ENCODE data around the gene ADAMTS17.

ADAMTS17 gene

GRCh38 chr15:100338971-100339444 is 2.8 kb downstream of the ADAMTS17 start:
- no peak overlapping the region for H3K9ac ChIP-seq (ENCODE audit: low read depth, low read length)
- peaks cover 4% of the 10 kb centered on the region for H3K4me1 ChIP-seq (ENCODE audit: control insufficient read depth, insufficient read depth, low read length)
- H3K9me3 ChIP-seq (replicated peaks; ENCODE audit: low read length), result no peaks in the 10 kb centered on the region
- H3K27me3 ChIP-seq (ENCODE audit: control insufficient read depth, insufficient read depth, low read length), result peaks cover 31% of the 10 kb centered on the region
- H3K4me3 ChIP-seq (ENCODE audit: low read length), result no peak overlapping the region
- H3K4me2 ChIP-seq (ENCODE audit: low read length), result no peak overlapping the region
- no peaks in the 10 kb centered on the region for H3K36me3 ChIP-seq (ENCODE audit: insufficient read depth, low read length)

GRCh38 chr15:100338247-100338646 is 3.5 kb downstream of the ADAMTS17 start:
- Histone ChIP-seq H3K27me3 (ENCODE audit: control insufficient read depth, insufficient read depth, low read length) (peaks cover 28% of the 10 kb centered on the region), H3K4me1 (ENCODE audit: control insufficient read depth, insufficient read depth, low read length) (peaks cover 4% of the 10 kb centered on the region), H3K36me3 (ENCODE audit: insufficient read depth, low read length) (no peaks in the 10 kb centered on the region), H3K9ac (ENCODE audit: low read depth, low read length) (no peak overlapping the region), H3K4me2 (ENCODE audit: low read length) (no peak overlapping the region), H3K4me3 (ENCODE audit: low read length) (no peak overlapping the region), H3K9me3 (replicated peaks; ENCODE audit: low read length) (no peaks in the 10 kb centered on the region)

GRCh38 chr15:100337096-100338044 is 4.4 kb downstream of the ADAMTS17 start:
- H3K27me3 ChIP-seq (ENCODE audit: control insufficient read depth, insufficient read depth, low read length), result peaks cover 21% of the 10 kb centered on the region
- peaks cover 4% of the 10 kb centered on the region for H3K4me1 ChIP-seq (ENCODE audit: control insufficient read depth, insufficient read depth, low read length)
- H3K4me3 ChIP-seq (ENCODE audit: low read length), result no peak overlapping the region

GRCh38 chr15:100336061-100336460 is 5.7 kb downstream of the ADAMTS17 start:
- peaks cover 17% of the 10 kb centered on the region for H3K27me3 ChIP-seq (ENCODE audit: control insufficient read depth, insufficient read depth, low read length)
- no peaks in the 10 kb centered on the region for H3K36me3 ChIP-seq (ENCODE audit: insufficient read depth, low read length)
- no peak overlapping the region for H3K9ac ChIP-seq (ENCODE audit: low read depth, low read length)
- no peak overlapping the region for H3K4me2 ChIP-seq (ENCODE audit: low read length)
- H3K4me1 ChIP-seq (ENCODE audit: control insufficient read depth, insufficient read depth, low read length), result no peaks in the 10 kb centered on the region
- H3K9me3 ChIP-seq (replicated peaks; ENCODE audit: low read length), result no peaks in the 10 kb centered on the region
- H3K4me3 ChIP-seq (ENCODE audit: low read length), result no peak overlapping the region

More at GRCh38 chr15:100337096-100338044, 4.4 kb downstream of the ADAMTS17 start:
- Histone ChIP-seq H3K9me3 (replicated peaks; ENCODE audit: low read length) (no peaks in the 10 kb centered on the region), H3K9ac (ENCODE audit: low read depth, low read length) (no peak overlapping the region), H3K4me2 (ENCODE audit: low read length) (no peak overlapping the region), H3K36me3 (ENCODE audit: insufficient read depth, low read length) (no peaks in the 10 kb centered on the region)

- peaks cover 13% of the 10 kb centered on the region for H3K27me3 ChIP-seq (ENCODE audit: control insufficient read depth, insufficient read depth, low read length)
- no peaks in the 10 kb centered on the region for H3K36me3 ChIP-seq (ENCODE audit: insufficient read depth, low read length)
- no peak overlapping the region for H3K9ac ChIP-seq (ENCODE audit: low read depth, low read length)
- no peak overlapping the region for H3K4me3 ChIP-seq (ENCODE audit: low read length)
- H3K9me3 ChIP-seq (replicated peaks; ENCODE audit: low read length), result no peaks in the 10 kb centered on the region
- no peaks in the 10 kb centered on the region for H3K4me1 ChIP-seq (ENCODE audit: control insufficient read depth, insufficient read depth, low read length)
- no peak overlapping the region for H3K4me2 ChIP-seq (ENCODE audit: low read length)
Measured at GRCh38 chr15:100335335-100335999, 6.3 kb downstream of the ADAMTS17 start.

- Histone ChIP-seq H3K9ac (ENCODE audit: low read depth, low read length) (no peak overlapping the region), H3K4me3 (ENCODE audit: low read length) (no peak overlapping the region), H3K36me3 (ENCODE audit: insufficient read depth, low read length) (no peaks in the 10 kb centered on the region), H3K9me3 (replicated peaks; ENCODE audit: low read length) (no peaks in the 10 kb centered on the region), H3K4me1 (ENCODE audit: control insufficient read depth, insufficient read depth, low read length) (no peaks in the 10 kb centered on the region), H3K27me3 (ENCODE audit: control insufficient read depth, insufficient read depth, low read length) (peaks cover 7% of the 10 kb centered on the region), H3K4me2 (ENCODE audit: low read length) (no peak overlapping the region)
Measured at GRCh38 chr15:100334905-100335304, 6.9 kb downstream of the ADAMTS17 start.

GRCh38 chr15:100334456-100334855 is 7.3 kb downstream of the ADAMTS17 start:
- Histone ChIP-seq H3K4me3 (ENCODE audit: low read length) (no peak overlapping the region), H3K36me3 (ENCODE audit: insufficient read depth, low read length) (no peaks in the 10 kb centered on the region), H3K4me2 (ENCODE audit: low read length) (no peak overlapping the region), H3K27me3 (ENCODE audit: control insufficient read depth, insufficient read depth, low read length) (peaks cover 5% of the 10 kb centered on the region), H3K4me1 (ENCODE audit: control insufficient read depth, insufficient read depth, low read length) (no peaks in the 10 kb centered on the region), H3K9ac (ENCODE audit: low read depth, low read length) (no peak overlapping the region), H3K9me3 (replicated peaks; ENCODE audit: low read length) (no peaks in the 10 kb centered on the region)

- Histone ChIP-seq H3K4me2 (ENCODE audit: low read length) (no peak overlapping the region), H3K9ac (ENCODE audit: low read depth, low read length) (no peak overlapping the region), H3K4me1 (ENCODE audit: control insufficient read depth, insufficient read depth, low read length) (no peaks in the 10 kb centered on the region), H3K9me3 (replicated peaks; ENCODE audit: low read length) (no peaks in the 10 kb centered on the region), H3K4me3 (ENCODE audit: low read length) (no peak overlapping the region), H3K27me3 (ENCODE audit: control insufficient read depth, insufficient read depth, low read length) (peaks cover 5% of the 10 kb centered on the region), H3K36me3 (ENCODE audit: insufficient read depth, low read length) (no peaks in the 10 kb centered on the region)
Measured at GRCh38 chr15:100334015-100334414, 7.8 kb downstream of the ADAMTS17 start.

- Histone ChIP-seq H3K9ac (ENCODE audit: low read depth, low read length) (no peak overlapping the region), H3K9me3 (replicated peaks; ENCODE audit: low read length) (no peaks in the 10 kb centered on the region), H3K36me3 (ENCODE audit: insufficient read depth, low read length) (no peaks in the 10 kb centered on the region), H3K27me3 (ENCODE audit: control insufficient read depth, insufficient read depth, low read length) (peaks cover 3% of the 10 kb centered on the region), H3K4me3 (ENCODE audit: low read length) (no peak overlapping the region), H3K4me1 (ENCODE audit: control insufficient read depth, insufficient read depth, low read length) (no peaks in the 10 kb centered on the region), H3K4me2 (ENCODE audit: low read length) (no peak overlapping the region)
Measured at GRCh38 chr15:100333236-100333635, 8.5 kb downstream of the ADAMTS17 start.

- Histone ChIP-seq H3K36me3 (ENCODE audit: insufficient read depth, low read length) (no peaks in the 10 kb centered on the region), H3K4me3 (ENCODE audit: low read length) (no peak overlapping the region), H3K9me3 (replicated peaks; ENCODE audit: low read length) (no peaks in the 10 kb centered on the region), H3K27me3 (ENCODE audit: control insufficient read depth, insufficient read depth, low read length) (no peaks in the 10 kb centered on the region), H3K9ac (ENCODE audit: low read depth, low read length) (no peak overlapping the region), H3K4me2 (ENCODE audit: low read length) (no peak overlapping the region), H3K4me1 (ENCODE audit: control insufficient read depth, insufficient read depth, low read length) (no peaks in the 10 kb centered on the region)
Measured at GRCh38 chr15:100332721-100333120, 9.1 kb downstream of the ADAMTS17 start.

GRCh38 chr15:100332231-100332630 is 9.5 kb downstream of the ADAMTS17 start:
- Histone ChIP-seq H3K36me3 (ENCODE audit: insufficient read depth, low read length) (no peaks in the 10 kb centered on the region), H3K27me3 (ENCODE audit: control insufficient read depth, insufficient read depth, low read length) (no peaks in the 10 kb centered on the region), H3K4me3 (ENCODE audit: low read length) (no peak overlapping the region), H3K9ac (ENCODE audit: low read depth, low read length) (no peak overlapping the region), H3K9me3 (replicated peaks; ENCODE audit: low read length) (no peaks in the 10 kb centered on the region), H3K4me2 (ENCODE audit: low read length) (no peak overlapping the region), H3K4me1 (ENCODE audit: control insufficient read depth, insufficient read depth, low read length) (no peaks in the 10 kb centered on the region)

All from skeletal muscle satellite cell (primary cell).